ENCODE results near the gene FRAS1. TPM values are rescaled to one million over a fixed set of nuclear protein-coding genes. Genes with fewer than 3 reads are reported as not detected.

Gene FRAS1
- total and polyA plus RNA-seq, 9 of the 15 experiments (the other 6 are each of a cell fraction or from before 2014, with no cell fraction given): under 0.01 to 0.11 (median 0.04) TPM; not detected in 2

DNA sequence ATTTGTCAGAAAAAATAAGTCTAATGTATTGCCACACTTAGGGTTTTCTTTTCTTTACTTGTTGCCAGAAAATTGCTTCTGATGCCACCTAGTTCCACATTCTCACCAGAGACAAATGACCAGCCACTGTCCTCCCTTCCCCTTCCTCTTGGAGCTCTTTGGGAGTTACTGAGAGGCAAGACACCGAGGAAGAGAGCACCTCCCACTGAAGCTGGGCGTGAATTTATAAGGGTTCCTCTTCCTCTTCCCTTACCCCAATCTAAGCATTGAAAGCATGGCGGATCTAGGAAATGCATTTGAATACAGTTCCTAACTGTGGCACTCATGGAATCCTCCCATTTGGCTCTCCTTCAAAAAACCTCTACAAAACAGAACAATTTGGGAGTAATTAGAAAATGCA lies 524.5 kb downstream of the FRAS1 start:
- Histone ChIP-seq H3K36me3 (ENCODE audit: control insufficient read depth, insufficient read depth, low read length) (no peaks in the 10 kb centered on the region), H2AFZ (ENCODE audit: low read depth, low read length) (peak overlapping the region; percentile 78), H3K9me3 (replicated peaks; ENCODE audit: control insufficient read depth, insufficient read depth, low read depth, low read length) (no peaks in the 10 kb centered on the region), H3K79me2 (ENCODE audit: control insufficient read depth, insufficient read depth, low read length) (no peaks in the 10 kb centered on the region), H3K4me3 (no peak overlapping the region), H4K20me1 (replicated peaks; ENCODE audit: control insufficient read depth, insufficient read depth, low read length) (no peaks in the 10 kb centered on the region), H3K9ac (ENCODE audit: insufficient read depth in 1 of 2, low read depth in 2 of 2, low read length in 2 of 2) (no peak overlapping the region), H3K4me2 (ENCODE audit: insufficient read depth, low read length) (no peak overlapping the region), H3K4me1 (replicated peaks in 1 of 2; ENCODE audit: control insufficient read depth in 2 of 2, insufficient read depth in 2 of 2, low read length in 2 of 2) (peaks cover 0 to 13% of the 10 kb centered on the region in 2 experiments; a peak in 3 of 5 replicates), H3K27ac (ENCODE audit: extremely low read depth, low read depth, low read length) (no peak overlapping the region), H3K27me3 (ENCODE audit: control insufficient read depth in 2 of 2, insufficient read depth in 2 of 2, low read length in 2 of 2) (no peaks in the 10 kb centered on the region), H3K9me1 (ENCODE audit: control insufficient read depth, insufficient read depth, low read length) (no peaks in the 10 kb centered on the region)
- in situ Hi-C loops (cut with MboI) (no loop called here), intact Hi-C loops (cut with micrococcal nuclease) (no loop called here)
- BruUV-seq (replicated peaks): no TSS peak
- FAIRE-seq: no peak
- 8% methylated on average over 3 of the region's 3 CpGs for WGBS (ENCODE audit: insufficient coverage, low coverage, missing lambda C conversion rate)
- TF ChIP-seq CREM (IDR thresholded peaks at IDR 0.05; ENCODE audit: low read depth): no peak
- no peak for TF ChIP-seq KLF1 (tag; IDR thresholded peaks at IDR 0.05)
- TF ChIP-seq ZNF695 (CRISPR knock-in tag; IDR thresholded peaks at IDR 0.05): no peak
- TF ChIP-seq SPI1 (IDR thresholded peaks at IDR 0.05; ENCODE audit: borderline replicate concordance, low read depth, low read length): peak; percentile 62; the same call in 1 of the 2 replicates
- no peak for TF ChIP-seq NCOA1 (IDR thresholded peaks at IDR 0.05; ENCODE audit: low read depth)
- no peak for TF ChIP-seq BMI1 (IDR thresholded peaks at IDR 0.05; ENCODE audit: low read length)
- no peak for TF ChIP-seq ZSCAN32 (CRISPR knock-in tag; IDR thresholded peaks at IDR 0.05)
- peak in 1 of 2 experiments; percentile 91 for TF ChIP-seq NCOA2 (IDR thresholded peaks at IDR 0.05; ENCODE audit: partially characterized antibody in 2 of 2)
- TF ChIP-seq POLR2AphosphoS2 (IDR thresholded peaks at IDR 0.05; ENCODE audit: low read length): no peak
- no peak for TF ChIP-seq PURB (CRISPR knock-in tag; IDR thresholded peaks at IDR 0.05; ENCODE audit: low read depth)
- TF ChIP-seq GTF2F1 (IDR thresholded peaks at IDR 0.05; ENCODE audit: low read depth, low read length): no peak
- no peak for TF ChIP-seq FIP1L1 (IDR thresholded peaks at IDR 0.05; ENCODE audit: low read depth, low read length, poor library complexity, severe bottlenecking)
- TF ChIP-seq SLC30A9 (CRISPR knock-in tag; IDR thresholded peaks at IDR 0.05): no peak
- no peak for TF ChIP-seq TGIF2 (CRISPR knock-in tag; IDR thresholded peaks at IDR 0.05)
- TF ChIP-seq ILK (tag; IDR thresholded peaks at IDR 0.05; ENCODE audit: borderline replicate concordance, low read depth): no peak
- TF ChIP-seq POLR2B (IDR thresholded peaks at IDR 0.05; ENCODE audit: low read depth, partially characterized antibody): no peak
- no peak for TF ChIP-seq ZKSCAN8 (CRISPR knock-in tag; IDR thresholded peaks at IDR 0.05)
- TF ChIP-seq YY1 (IDR thresholded peaks at IDR 0.05; ENCODE audit: borderline replicate concordance in 1 of 3, control insufficient read depth in 1 of 3, extremely low read depth in 1 of 3, insufficient read depth in 3 of 3, insufficient read length in 1 of 3, insufficient replicate concordance in 2 of 3, low read depth in 1 of 3, low read length in 2 of 3): peak in 1 of 3 experiments; percentile 51
- peak; percentile 82 for ATAC-seq
- POLR2A ChIA-PET: interaction anchor here (0.6 kb wide), 1 partner anchor 330 kb away, joined by 4 read pairs; no protein-coding TSS in a partner anchor
- CTCF ChIA-PET (ENCODE audit: low intra/inter-chr PET ratio): interaction anchor here (0.6 kb wide), 1 partner anchor 1636 kb away, joined by 3 read pairs; no protein-coding TSS in a partner anchor
- peak in 1 of 4 experiments; percentile 43 for DNase-seq (ENCODE audit: extremely low read depth in 1 of 4, low spot score in 3 of 4)
